HEK293T (cell line): ENCODE results near the gene UNC13C.

Experiments used
- CTCF ChIA-PET: fragments of 350-600 bp; formaldehyde crosslinking; extraction: SDS; loops from one replicate; lab custom pipeline; 2021; ENCODE audit warnings: antibody characterized with exemption, inconsistent platforms; lab: Yijun Ruan, JAX
- POLR2A ChIA-PET: fragments of 350-600 bp; formaldehyde crosslinking; extraction: SDS; loops from one replicate; lab custom pipeline; 2020; ENCODE audit warnings: antibody characterized with exemption, inconsistent platforms; lab: Yijun Ruan, JAX
- DNase-seq: peaks from one replicate; pipeline ENCODE4 v3.0.0; 2012; ENCODE audit warnings: mixed read lengths; ENCODE audit errors: extremely low spot score
- ARNT ChIP-seq: fragments of 450-650 bp; IDR thresholded peaks from 2 replicates; pipeline ENCODE4 v1.6.1; 2017; ENCODE audit warnings: mild to moderate bottlenecking
- BHLHE40 ChIP-seq: fragments of 450-650 bp; IDR thresholded peaks from 2 replicates; pipeline ENCODE4 v1.6.1; 2016; ENCODE audit warnings: mild to moderate bottlenecking, moderate library complexity, borderline replicate concordance
- CTBP1 ChIP-seq: fragments of 450-650 bp; IDR thresholded peaks from 2 replicates; pipeline ENCODE4 v1.6.1; 2016; ENCODE audit warnings: borderline replicate concordance
- ELF4 ChIP-seq: fragments of 450-650 bp; IDR thresholded peaks from 2 replicates; pipeline ENCODE4 v1.6.1; 2017; ENCODE audit warnings: antibody characterized with exemption
- FOXA1 ChIP-seq: fragments of 450-650 bp; IDR thresholded peaks from 2 replicates; pipeline ENCODE4 v1.6.1; 2016; ENCODE audit warnings: mild to moderate bottlenecking
- FOXK2 ChIP-seq: fragments of 450-650 bp; IDR thresholded peaks from 2 replicates; pipeline ENCODE4 v1.6.1; 2016; ENCODE audit warnings: mild to moderate bottlenecking
- FOXM1 ChIP-seq: fragments of 450-650 bp; IDR thresholded peaks from 2 replicates; pipeline ENCODE4 v1.6.1; 2017; ENCODE audit warnings: mild to moderate bottlenecking, borderline replicate concordance
- HDGF ChIP-seq: fragments of 450-650 bp; IDR thresholded peaks from 2 replicates; pipeline ENCODE4 v1.6.1; 2017; ENCODE audit warnings: antibody characterized with exemption, borderline replicate concordance
- L3MBTL2 ChIP-seq: fragments of 450-650 bp; conservative IDR thresholded peaks from 2 replicates; pipeline ENCODE4 v1.6.1; 2016; ENCODE audit warnings: mild to moderate bottlenecking
- LEF1 ChIP-seq: fragments of 450-650 bp; IDR thresholded peaks from 2 replicates; pipeline ENCODE4 v1.6.1; 2017; ENCODE audit warnings: mild to moderate bottlenecking, borderline replicate concordance
- NFRKB ChIP-seq: fragments of 450-650 bp; IDR thresholded peaks from 2 replicates; pipeline ENCODE4 v1.6.1; 2016; ENCODE audit warnings: mild to moderate bottlenecking, moderate library complexity
- PKNOX1 ChIP-seq: fragments of 450-650 bp; IDR thresholded peaks from 2 replicates; pipeline ENCODE4 v1.6.1; 2016
- SP1 ChIP-seq: fragments of 450-650 bp; IDR thresholded peaks from 2 replicates; pipeline ENCODE4 v1.6.1; 2017
- SUZ12 ChIP-seq: fragments of 450-650 bp; IDR thresholded peaks from 2 replicates; pipeline ENCODE4 v1.6.1; 2016; ENCODE audit warnings: mild to moderate bottlenecking
- TARDBP ChIP-seq: fragments of 450-650 bp; IDR thresholded peaks from 2 replicates; pipeline ENCODE4 v1.6.1; 2016
- ZNF384 ChIP-seq: fragments of 450-650 bp; IDR thresholded peaks from 2 replicates; pipeline ENCODE4 v1.6.1; 2016

The UNC13C gene

GRCh38 chr15:54608876-54609835 lies 630.9 kb downstream of the UNC13C start:
- DNase-seq: no peak
- POLR2A ChIA-PET: no interaction called here
- TF ChIP-seq FOXK2 (no peak), PKNOX1 (no peak), LEF1 (no peak), ELF4 (no peak), BHLHE40 (no peak), ARNT (no peak), SUZ12 (no peak), FOXA1 (no peak), SP1 (no peak), ZNF384 (no peak), CTBP1 (no peak), L3MBTL2 (no peak), FOXM1 (no peak), TARDBP (no peak), NFRKB (no peak), HDGF (no peak)
- CTCF ChIA-PET: no interaction called here

GRCh38 chr15:54618120-54618519 lies 639.9 kb downstream of the UNC13C start:
- POLR2A ChIA-PET: no interaction called here

GRCh38 chr15:54619180-54619579 lies 640.9 kb downstream of the UNC13C start:
- DNase-seq: no peak
- no peak for TF ChIP-seq PKNOX1
- TF ChIP-seq TARDBP: no peak
- TF ChIP-seq FOXK2: no peak
- TF ChIP-seq CTBP1: no peak
- no peak for TF ChIP-seq L3MBTL2
- no peak for TF ChIP-seq ELF4
- TF ChIP-seq ZNF384: no peak
- no peak for TF ChIP-seq NFRKB
- ChIA-PET POLR2A (no interaction called here), CTCF (no interaction called here)

More at GRCh38 chr15:54618120-54618519, 639.9 kb downstream of the UNC13C start:
- CTCF ChIA-PET: no interaction called here
- TF ChIP-seq FOXM1: no peak
- TF ChIP-seq ZNF384: no peak
- DNase-seq: no peak

GRCh38 chr15:54620916-54621315 lies 642.7 kb downstream of the UNC13C start:
- ChIA-PET POLR2A (no interaction called here), CTCF (no interaction called here)
- no peak for TF ChIP-seq FOXM1
- TF ChIP-seq ARNT: no peak
- TF ChIP-seq ZNF384: no peak
- no peak for DNase-seq

GRCh38 chr15:54636147-54636546 lies 657.9 kb downstream of the UNC13C start:
- CTCF ChIA-PET: no interaction called here
- DNase-seq: no peak
- no peak for TF ChIP-seq FOXK2
- TF ChIP-seq FOXA1: no peak
- TF ChIP-seq FOXM1: no peak
- no peak for TF ChIP-seq ZNF384
- TF ChIP-seq ELF4: no peak
- TF ChIP-seq CTBP1: no peak
- TF ChIP-seq LEF1: no peak
- TF ChIP-seq ARNT: no peak
- POLR2A ChIA-PET: no interaction called here

- POLR2A ChIA-PET: no interaction called here
- DNase-seq: no peak
- no peak for TF ChIP-seq NFRKB
- TF ChIP-seq L3MBTL2: no peak
- no peak for TF ChIP-seq SP1
- no peak for TF ChIP-seq LEF1
- no peak for TF ChIP-seq TARDBP
- TF ChIP-seq SUZ12: no peak
- no peak for TF ChIP-seq ARNT
- TF ChIP-seq FOXM1: no peak
- TF ChIP-seq CTBP1: no peak
- CTCF ChIA-PET: no interaction called here
These were observed 660.4 kb downstream of the UNC13C start for GRCh38 chr15:54638666-54639065.

- TF ChIP-seq SUZ12 (no peak), LEF1 (no peak), ARNT (no peak), CTBP1 (no peak), BHLHE40 (no peak), FOXM1 (no peak), FOXK2 (no peak), ELF4 (no peak)
- ChIA-PET CTCF (no interaction called here), POLR2A (no interaction called here)
- no peak for DNase-seq
These were observed 662.6 kb downstream of the UNC13C start for GRCh38 chr15:54640873-54641272.
